SK-N-MC (cell line): ENCODE results near the gene ZNF428.

Experiments used
- EZH2 ChIP-seq: fragments of 200-600 bp; sonication (generic); IDR thresholded peaks from one replicate; pipeline ENCODE4 v1.6.1; 2017; ENCODE audit warnings: antibody characterized with exemption
- FOXP2 ChIP-seq: optimal IDR thresholded peaks from 2 replicates; pipeline ENCODE3; 2011; ENCODE audit warnings: mild to moderate bottlenecking, moderate library complexity; ENCODE audit not compliant: insufficient read depth; ENCODE audit errors: extremely low read length, control extremely low read depth
- POLR2AphosphoS5 ChIP-seq: IDR thresholded peaks from 2 replicates; pipeline ENCODE4 v1.6.1; 2012; ENCODE audit warnings: mild to moderate bottlenecking, low read depth, low read length, borderline replicate concordance

- no peak for TF ChIP-seq EZH2
- TF ChIP-seq POLR2AphosphoS5 = no peak
- TF ChIP-seq FOXP2 = no peak
Measured at GRCh38 chr19:43589678-43590077, 29.8 kb downstream of the ZNF428 start.
